IMR-90 (cell line): Measurements from ENCODE around the gene IFNE. TPM values are rescaled to one million over a fixed set of nuclear protein-coding genes. Genes with fewer than 3 reads are reported as not detected.

Source experiments
- ATAC-seq: fragments of 200-7000 bp; cut with Tn5 transposase; 2 replicates; pipeline ENCODE4 v1.9.1; 2020; ENCODE audit warnings: low read depth, mild to moderate bottlenecking, moderate library complexity
- BruUV-seq: library from RNA; stranded (reverse); fragments of 400-500 nt; replicated peaks from 2 replicates; lab custom pipeline; 2021; lab: Mats Ljungman, UMichigan
- CTCF ChIA-PET: fragments of 300-600 bp; formaldehyde crosslinking; extraction: SDS; loops from one replicate; lab custom pipeline; 2021; ENCODE audit warnings: antibody characterized with exemption; lab: Yijun Ruan, JAX
- POLR2A ChIA-PET: fragments of 300-600 bp; sonication (Branson Sonifier 250); formaldehyde crosslinking; loops from one replicate; lab custom pipeline; 2022; ENCODE audit warnings: antibody characterized with exemption; ENCODE audit not compliant: unreplicated experiment; lab: Charles Lee
- DNase-seq: peaks from one replicate; pipeline ENCODE4 v3.0.0; 2013
- H2AFZ ChIP-seq: replicated peaks from 2 replicates; pipeline ENCODE3; 2013; ENCODE audit warnings: low read length, mild to moderate bottlenecking; ENCODE audit not compliant: poor library complexity
- H2AK5ac ChIP-seq: 2 replicates; pipeline ENCODE4 v1.6.1; 2013; ENCODE audit warnings: low read depth, low read length, inconsistent platforms
- H2AK9ac ChIP-seq: replicated peaks from 2 replicates; pipeline ENCODE3; 2013; ENCODE audit warnings: mild to moderate bottlenecking, low read depth, low read length, moderate library complexity; ENCODE audit not compliant: poor library complexity
- H2BK120ac ChIP-seq: 2 replicates; pipeline ENCODE4 v1.6.1; 2013; ENCODE audit warnings: low read depth, low read length, inconsistent platforms
- H2BK15ac ChIP-seq: 3 replicates; pipeline ENCODE4 v1.6.1; 2013; ENCODE audit warnings: low read depth, low read length, inconsistent platforms
- H2BK20ac ChIP-seq: 2 replicates; pipeline ENCODE4 v1.6.1; 2013; ENCODE audit warnings: low read depth, mild to moderate bottlenecking, inconsistent platforms, low read length, moderate library complexity
- H2BK5ac ChIP-seq: 2 replicates; pipeline ENCODE4 v1.6.1; 2013; ENCODE audit warnings: mild to moderate bottlenecking, low read depth, low read length, inconsistent platforms; ENCODE audit not compliant: poor library complexity, severe bottlenecking
- H3K14ac ChIP-seq: replicated peaks from 2 replicates; pipeline ENCODE4 v1.6.1; 2013; ENCODE audit warnings: low read depth, low read length, inconsistent platforms
- H3K18ac ChIP-seq: 2 replicates; pipeline ENCODE4 v1.6.1; 2013; ENCODE audit warnings: low read depth, low read length, control low read depth
- H3K23ac ChIP-seq: 2 replicates; pipeline ENCODE4 v1.6.1; 2013; ENCODE audit warnings: low read depth, low read length, inconsistent platforms
- H3K27ac ChIP-seq: 2 replicates; pipeline ENCODE4 v1.5.1; 2013; ENCODE audit warnings: mild to moderate bottlenecking, control low read depth, low read length; ENCODE audit not compliant: insufficient read depth
- H3K27me3 ChIP-seq: 2 replicates; pipeline ENCODE4 v1.6.1; 2013; ENCODE audit warnings: low read length; ENCODE audit not compliant: control insufficient read depth, insufficient read depth
- H3K36me3 ChIP-seq: 2 replicates; pipeline ENCODE4 v1.6.1; 2013; ENCODE audit warnings: low read length, mixed read lengths; ENCODE audit not compliant: control insufficient read depth, insufficient read depth
- H3K4ac ChIP-seq: 2 replicates; pipeline ENCODE4 v1.6.1; 2013; ENCODE audit warnings: low read depth, low read length, inconsistent platforms
- H3K4me1 ChIP-seq: 2 replicates; pipeline ENCODE4 v1.6.1; 2013; ENCODE audit warnings: low read length, mixed read lengths; ENCODE audit not compliant: control insufficient read depth, insufficient read depth
- H3K4me2 ChIP-seq: 2 replicates; pipeline ENCODE4 v1.6.1; 2013; ENCODE audit warnings: low read depth, mild to moderate bottlenecking, control low read depth, low read length, moderate library complexity
- H3K4me3 ChIP-seq: 2 replicates; pipeline ENCODE4 v1.5.1; 2013; ENCODE audit warnings: low read depth, mild to moderate bottlenecking, control low read depth, low read length, moderate library complexity; ENCODE audit not compliant: insufficient read depth
- H3K56ac ChIP-seq: 2 replicates; pipeline ENCODE4 v1.6.1; 2013; ENCODE audit warnings: low read length, inconsistent platforms; ENCODE audit not compliant: insufficient read depth; ENCODE audit errors: extremely low read depth
- H3K79me1 ChIP-seq, 2 experiments: 2 replicates each; pipeline ENCODE4 v1.6.1; 2013; ENCODE audit warnings: low read length in 2 of 2, inconsistent platforms in 1 of 2, low read depth in 1 of 2
- H3K9ac ChIP-seq: 2 replicates; pipeline ENCODE4 v1.6.1; 2013; ENCODE audit warnings: low read depth, low read length, control low read depth
- H3K9me1 ChIP-seq: 2 replicates; pipeline ENCODE4 v1.6.1; 2013; ENCODE audit warnings: low read length, inconsistent platforms; ENCODE audit not compliant: insufficient read depth
- H3K9me3 ChIP-seq: 2 replicates; pipeline ENCODE4 v1.6.1; 2013; ENCODE audit warnings: low read length; ENCODE audit not compliant: control insufficient read depth, insufficient read depth
- H4K20me1 ChIP-seq: 2 replicates; pipeline ENCODE4 v1.6.1; 2013; ENCODE audit warnings: low read length, inconsistent platforms; ENCODE audit not compliant: insufficient read depth
- H4K5ac ChIP-seq: 2 replicates; pipeline ENCODE4 v1.6.1; 2013; ENCODE audit warnings: mild to moderate bottlenecking, low read depth, low read length, control low read depth
- H4K8ac ChIP-seq, 2 experiments: 2 replicates each; pipeline ENCODE4 v1.6.1; 2013; ENCODE audit warnings: low read depth in 2 of 2, low read length in 2 of 2, control low read depth in 1 of 2, inconsistent platforms in 1 of 2
- H4K91ac ChIP-seq: 2 replicates; pipeline ENCODE4 v1.6.1; 2013; ENCODE audit warnings: low read depth, low read length, inconsistent platforms; ENCODE audit not compliant: insufficient read depth
- BHLHE40 ChIP-seq: fragments of 150-350 bp; IDR thresholded peaks from 2 replicates; pipeline ENCODE4 v1.6.1; 2016; ENCODE audit warnings: mild to moderate bottlenecking, low read depth, low read length
- MAFK ChIP-seq: IDR thresholded peaks from 2 replicates; pipeline ENCODE4 v1.6.1; 2012; ENCODE audit warnings: low read depth, low read length, improper control_type of control experiment
- NFE2L2 ChIP-seq: fragments of 150-350 bp; IDR thresholded peaks from 2 replicates; pipeline ENCODE4 v1.6.1; 2016; ENCODE audit warnings: low read depth, mild to moderate bottlenecking, low read length
- RCOR1 ChIP-seq: IDR thresholded peaks from 2 replicates; pipeline ENCODE4 v1.6.1; 2012; ENCODE audit warnings: mild to moderate bottlenecking, low read length, improper control_type of control experiment; ENCODE audit not compliant: insufficient replicate concordance
- SMC3 ChIP-seq: fragments of 150-350 bp; IDR thresholded peaks from 2 replicates; pipeline ENCODE4 v1.6.1; 2016; ENCODE audit warnings: low read depth, mild to moderate bottlenecking, antibody characterized with exemption, low read length, moderate library complexity
- WGBS, 2 experiments: methylation state at CpG; one replicate each; pipeline versions ENCODE4 v1.1.5 to v1.1.7; 2013; ENCODE audit warnings: missing lambda C conversion rate in 2 of 2; ENCODE audit not compliant: insufficient read length in 1 of 2; ENCODE audit errors: extremely low coverage in 2 of 2; 5-methylcytosine and 5-hydroxymethylcytosine counted together
- dilution Hi-C: fragments of 300-500 bp; cut with HindIII; formaldehyde crosslinking; loops from one replicate; pipeline ENCODE4 v1.14.3; 2018; ENCODE audit warnings: low sequenced_read_pairs; ENCODE audit not compliant: unreplicated experiment
- in situ Hi-C: fragments of 300-500 bp; cut with MboI; formaldehyde crosslinking; loops from 3 replicates; pipeline ENCODE4 v1.14.3; 2019; ENCODE audit warnings: low sequenced_read_pairs, inconsistent platforms, mixed read lengths
- intact Hi-C: fragments of 100-400 bp; cut with micrococcal nuclease; formaldehyde crosslinking; loops from 2 replicates; pipeline ENCODE4 v1.10.0; 2022
- polyA plus RNA-seq, 3 experiments: library from polyadenylated mRNA; depleted of rRNA; stranded (reverse); fragments of >200 nt; gene quantifications; 2 replicates each; pipeline ENCODE4 v1.2.3, GENCODE V29; 2012; ENCODE audit warnings: low replicate concordance in 1 of 3
- total RNA-seq: library from RNA; depleted of rRNA; stranded (reverse); fragments of >200 nt; gene quantifications from 2 replicates; pipeline ENCODE4 v1.2.3, GENCODE V29; 2012
- TF ChIP-seq, protein P1 (sequence below): fragments of 150-350 bp; IDR thresholded peaks from 2 replicates; pipeline ENCODE4 v1.6.1; 2017; ENCODE audit warnings: mild to moderate bottlenecking, antibody characterized with exemption, low read length, low read depth
- TF ChIP-seq, protein P2 (sequence below): conservative IDR thresholded peaks from 2 replicates; pipeline ENCODE4 v1.5.1; 2012; ENCODE audit warnings: mild to moderate bottlenecking, low read depth, low read length, improper control_type of control experiment

Gene IFNE
- total and polyA plus RNA-seq, 2 of the 4 experiments (the other 2 are of a cell fraction), result 1.4 to 1.8 TPM

DNA sequence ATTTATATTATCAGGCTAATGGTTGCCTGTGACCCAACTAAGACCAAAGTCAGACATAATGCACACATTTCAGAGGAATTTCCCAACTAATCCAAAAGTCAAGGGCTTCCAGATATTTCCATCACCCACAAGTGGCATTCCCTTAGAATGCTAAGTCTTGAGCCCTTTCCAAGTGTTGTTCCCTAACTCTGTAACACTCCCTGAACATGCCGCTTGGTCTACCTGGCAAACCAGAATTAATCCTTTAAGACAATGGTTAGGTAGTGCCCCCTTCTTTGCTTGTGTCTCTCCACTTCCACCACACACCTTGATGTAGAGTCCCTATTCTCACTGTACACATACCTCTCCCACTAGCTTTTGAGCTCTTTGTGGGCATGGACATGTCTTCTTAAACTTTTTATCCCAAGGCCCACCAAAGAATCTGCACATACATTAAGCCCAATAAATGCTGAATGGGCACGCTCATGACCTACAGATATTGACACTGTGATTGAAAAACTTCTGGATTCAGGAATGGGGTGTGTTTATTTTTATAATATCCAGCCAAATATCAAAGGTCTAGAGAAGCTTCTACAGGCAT is 37.8 kb upstream of the IFNE start:
- dilution Hi-C loops, result no loop called here
- no peak overlapping the region for H3K27ac ChIP-seq
- BruUV-seq, result no TSS peak

More for the DNA sequence above, 37.8 kb upstream of the IFNE start:
- TF ChIP-seq NFE2L2, result no peak
- no peak for TF ChIP-seq MAFK
- TF ChIP-seq, protein P1, sequence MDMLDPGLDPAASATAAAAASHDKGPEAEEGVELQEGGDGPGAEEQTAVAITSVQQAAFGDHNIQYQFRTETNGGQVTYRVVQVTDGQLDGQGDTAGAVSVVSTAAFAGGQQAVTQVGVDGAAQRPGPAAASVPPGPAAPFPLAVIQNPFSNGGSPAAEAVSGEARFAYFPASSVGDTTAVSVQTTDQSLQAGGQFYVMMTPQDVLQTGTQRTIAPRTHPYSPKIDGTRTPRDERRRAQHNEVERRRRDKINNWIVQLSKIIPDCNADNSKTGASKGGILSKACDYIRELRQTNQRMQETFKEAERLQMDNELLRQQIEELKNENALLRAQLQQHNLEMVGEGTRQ, result no peak
- no peak for TF ChIP-seq SMC3
- TF ChIP-seq, protein P2, sequence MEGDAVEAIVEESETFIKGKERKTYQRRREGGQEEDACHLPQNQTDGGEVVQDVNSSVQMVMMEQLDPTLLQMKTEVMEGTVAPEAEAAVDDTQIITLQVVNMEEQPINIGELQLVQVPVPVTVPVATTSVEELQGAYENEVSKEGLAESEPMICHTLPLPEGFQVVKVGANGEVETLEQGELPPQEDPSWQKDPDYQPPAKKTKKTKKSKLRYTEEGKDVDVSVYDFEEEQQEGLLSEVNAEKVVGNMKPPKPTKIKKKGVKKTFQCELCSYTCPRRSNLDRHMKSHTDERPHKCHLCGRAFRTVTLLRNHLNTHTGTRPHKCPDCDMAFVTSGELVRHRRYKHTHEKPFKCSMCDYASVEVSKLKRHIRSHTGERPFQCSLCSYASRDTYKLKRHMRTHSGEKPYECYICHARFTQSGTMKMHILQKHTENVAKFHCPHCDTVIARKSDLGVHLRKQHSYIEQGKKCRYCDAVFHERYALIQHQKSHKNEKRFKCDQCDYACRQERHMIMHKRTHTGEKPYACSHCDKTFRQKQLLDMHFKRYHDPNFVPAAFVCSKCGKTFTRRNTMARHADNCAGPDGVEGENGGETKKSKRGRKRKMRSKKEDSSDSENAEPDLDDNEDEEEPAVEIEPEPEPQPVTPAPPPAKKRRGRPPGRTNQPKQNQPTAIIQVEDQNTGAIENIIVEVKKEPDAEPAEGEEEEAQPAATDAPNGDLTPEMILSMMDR, result no peak
- TF ChIP-seq BHLHE40, result no peak
- TF ChIP-seq RCOR1, result no peak
- Histone ChIP-seq H3K4me2 (no peak overlapping the region), H2BK15ac (no peak overlapping the region), H2AK5ac (no peak overlapping the region), H3K27me3 (no peaks in the 10 kb centered on the region), H3K4ac (no peak overlapping the region), H3K9ac (no peak overlapping the region), H2AFZ (no peak overlapping the region), H4K8ac (peak overlapping the region in 1 of 2 experiments; percentile 5; a peak in 1 of 4 replicates), H3K36me3 (peaks cover 6% of the 10 kb centered on the region; the same call in 1 of the 2 replicates), H2BK120ac (no peak overlapping the region), H3K4me3 (no peak overlapping the region), H2BK5ac (no peak overlapping the region), H3K14ac (0 out of 2 replicates have a peak overlapping the region, but pooled peaks have one; percentile 13), H4K20me1 (no peaks in the 10 kb centered on the region), H3K9me3 (no peaks in the 10 kb centered on the region), H2BK20ac (no peak overlapping the region), H4K91ac (no peak overlapping the region), H3K23ac (no peak overlapping the region), H3K56ac (no peak overlapping the region), H3K18ac (no peak overlapping the region), H3K79me1 (peaks cover 22 to 48% of the 10 kb centered on the region in 2 experiments; a peak in 3 of 4 replicates), H3K9me1 (no peaks in the 10 kb centered on the region), H4K5ac (no peak overlapping the region), H2AK9ac (no peak overlapping the region), H3K4me1 (no peaks in the 10 kb centered on the region)
- intact Hi-C loops, result no loop called here
- ATAC-seq, result no peak
- CTCF ChIA-PET, result no interaction called here
- 100% methylated on average over 1 of the region's 2 CpGs; no CpG with 5 or more reads in 1 of the 2 experiments for WGBS, 2 experiments
- POLR2A ChIA-PET, result no interaction called here
- DNase-seq, result no peak
- in situ Hi-C loops, result no loop called here
